Measurements from ENCODE around the gene CDC45. TPM values are rescaled to one million over a fixed set of nuclear protein-coding genes. Genes with fewer than 3 reads are reported as not detected.

Gene CDC45
- total and polyA plus RNA-seq, 2 of the 13 experiments (the other 11 are each of a cell fraction or from before 2014, with no cell fraction given) = 14.4 to 36.3 TPM

DNA sequence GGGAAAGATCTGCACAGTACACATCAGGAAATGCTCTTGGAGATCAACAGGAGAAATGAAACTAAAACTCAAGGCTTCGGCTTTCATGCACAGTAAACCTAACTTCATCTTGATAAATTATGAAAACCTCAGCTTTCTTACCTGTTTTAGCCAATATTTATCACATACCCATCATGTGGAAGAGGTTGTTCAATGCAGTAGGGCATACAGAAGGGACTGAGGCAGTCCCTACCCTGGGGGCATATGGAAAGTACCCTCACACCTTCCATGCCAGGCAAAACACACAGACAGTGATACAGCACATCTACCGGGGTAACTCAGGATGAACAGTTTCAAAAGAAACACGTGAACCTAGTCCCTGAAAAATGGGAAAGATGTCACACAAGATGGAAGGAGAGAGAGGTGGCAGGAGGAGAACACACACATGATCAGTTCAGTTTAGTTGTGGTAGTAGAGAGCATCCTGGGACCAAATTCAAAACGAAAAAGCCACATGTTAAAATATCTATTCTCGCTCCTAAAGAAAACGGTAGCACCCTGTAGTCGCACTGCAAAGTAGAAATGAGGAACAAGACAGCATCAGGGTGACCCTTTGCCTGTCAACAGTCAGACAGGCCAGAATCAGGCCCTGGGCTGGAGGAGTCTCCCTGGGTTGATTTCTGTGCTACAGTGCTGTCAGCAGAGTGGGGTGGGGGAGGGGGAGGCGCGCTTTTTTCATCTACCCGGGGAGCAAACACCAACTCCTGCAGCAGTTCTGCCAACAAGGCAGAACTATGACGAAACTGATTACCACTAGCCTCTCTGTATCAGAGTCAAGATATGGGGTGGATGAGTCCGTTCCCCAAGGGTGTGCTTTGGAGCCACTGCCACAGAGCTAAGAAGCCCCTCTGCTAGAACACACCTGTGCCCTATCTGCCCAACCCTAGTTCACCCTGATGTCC, 49.5 kb upstream of the CDC45 start:
- intact Hi-C loops (cut with micrococcal nuclease; ENCODE audit: unreplicated experiment) = loop anchor here (2.0 to 5.0 kb wide), 2 partner anchors 49 to 253 kb away; partner anchors contain the start of genes CDC45, SLC25A1 and UFD1
- BruUV-seq (replicated peaks) = no TSS peak
- TF ChIP-seq CCAR2 (optimal IDR thresholded peaks at IDR 0.05; ENCODE audit: low read depth, low read length) (no peak), SRY (CRISPR knock-in tag; IDR thresholded peaks at IDR 0.05) (no peak), U2AF1 (optimal IDR thresholded peaks at IDR 0.05; ENCODE audit: low read depth, low read length) (no peak), NFRKB (IDR thresholded peaks at IDR 0.05) (no peak), ZNF414 (CRISPR knock-in tag; IDR thresholded peaks at IDR 0.05) (0 out of 2 replicates have a peak, but pooled peaks have one; percentile 38), POLR2A (IDR thresholded peaks at IDR 0.05; ENCODE audit: insufficient read depth in 1 of 2, low read depth in 2 of 2, low read length in 2 of 2) (peak in 1 of 2 experiments; percentile 39; a peak in 2 of 4 replicates), ZNF263 (CRISPR knock-in tag; IDR thresholded peaks at IDR 0.05) (0 out of 2 replicates have a peak, but pooled peaks have one; percentile 10), ZNF598 (CRISPR knock-in tag; IDR thresholded peaks at IDR 0.05; ENCODE audit: borderline replicate concordance) (no peak), FOXA1 (IDR thresholded peaks at IDR 0.05) (no peak), FOXA1 (CRISPR knock-in tag; IDR thresholded peaks at IDR 0.05) (no peak), LCORL (IDR thresholded peaks at IDR 0.05) (no peak), LCORL (CRISPR knock-in tag; IDR thresholded peaks at IDR 0.05) (0 out of 2 replicates have a peak, but pooled peaks have one; percentile 5), MTA3 (CRISPR knock-in tag; IDR thresholded peaks at IDR 0.05) (no peak), POLR2G (IDR thresholded peaks at IDR 0.05; ENCODE audit: low read depth, low read length) (no peak), CENPX (CRISPR knock-in tag; IDR thresholded peaks at IDR 0.05) (no peak), TBX3 (IDR thresholded peaks at IDR 0.05; ENCODE audit: borderline replicate concordance) (no peak), SRSF4 (IDR thresholded peaks at IDR 0.05; ENCODE audit: low read depth, low read length, poor library complexity, severe bottlenecking) (no peak), GATAD1 (CRISPR knock-in tag; IDR thresholded peaks at IDR 0.05) (no peak), ZNF350 (CRISPR knock-in tag; IDR thresholded peaks at IDR 0.05; ENCODE audit: borderline replicate concordance, low read depth) (no peak)
- TF ChIP-seq, protein P1, sequence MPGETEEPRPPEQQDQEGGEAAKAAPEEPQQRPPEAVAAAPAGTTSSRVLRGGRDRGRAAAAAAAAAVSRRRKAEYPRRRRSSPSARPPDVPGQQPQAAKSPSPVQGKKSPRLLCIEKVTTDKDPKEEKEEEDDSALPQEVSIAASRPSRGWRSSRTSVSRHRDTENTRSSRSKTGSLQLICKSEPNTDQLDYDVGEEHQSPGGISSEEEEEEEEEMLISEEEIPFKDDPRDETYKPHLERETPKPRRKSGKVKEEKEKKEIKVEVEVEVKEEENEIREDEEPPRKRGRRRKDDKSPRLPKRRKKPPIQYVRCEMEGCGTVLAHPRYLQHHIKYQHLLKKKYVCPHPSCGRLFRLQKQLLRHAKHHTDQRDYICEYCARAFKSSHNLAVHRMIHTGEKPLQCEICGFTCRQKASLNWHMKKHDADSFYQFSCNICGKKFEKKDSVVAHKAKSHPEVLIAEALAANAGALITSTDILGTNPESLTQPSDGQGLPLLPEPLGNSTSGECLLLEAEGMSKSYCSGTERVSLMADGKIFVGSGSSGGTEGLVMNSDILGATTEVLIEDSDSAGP (CRISPR knock-in tag; IDR thresholded peaks at IDR 0.05; ENCODE audit: borderline replicate concordance) = peak; percentile 57; the same call in 1 of the 2 replicates
- TF ChIP-seq, protein P2, sequence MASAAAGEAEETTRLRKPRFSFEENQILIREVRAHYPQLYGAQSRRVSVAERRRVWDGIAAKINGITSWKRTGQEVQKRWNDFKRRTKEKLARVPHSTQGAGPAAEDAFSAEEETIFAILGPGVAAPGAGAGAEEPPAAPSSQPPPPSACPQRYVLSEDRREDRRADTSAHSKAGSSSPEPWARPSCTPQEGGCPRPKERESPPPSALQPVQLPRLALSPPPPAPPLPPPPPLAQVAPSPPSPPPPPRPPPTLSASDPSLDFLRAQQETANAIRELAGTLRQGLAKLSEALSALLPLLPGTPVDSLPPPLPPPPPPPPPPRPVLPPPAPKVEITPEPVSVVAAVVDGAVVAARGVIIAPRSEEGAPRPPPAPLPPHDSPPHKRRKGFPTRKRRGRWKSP (CRISPR knock-in tag; IDR thresholded peaks at IDR 0.05) = no peak

More for the DNA sequence above, 49.5 kb upstream of the CDC45 start:
- in situ Hi-C loops (cut with HindIII; ENCODE audit: extremely low pct_ligation_motif_present, low pct_unique_long_range_greater_than_20kb) = no loop called here
- Histone ChIP-seq H3K36me3 (replicated peaks in 1 of 2; ENCODE audit: control insufficient read depth in 1 of 2, insufficient read depth in 2 of 2, low read length in 2 of 2) (peaks cover 3 to 23% of the 10 kb centered on the region in 2 experiments; a peak in 4 of 5 replicates), H3K27ac (ENCODE audit: extremely low read length, insufficient read depth, low read length) (peak overlapping the region; percentile 87), H3K79me2 (ENCODE audit: insufficient read depth, low read length) (peaks cover 66% of the 10 kb centered on the region), H3K9ac (ENCODE audit: insufficient read depth, low read depth, low read length) (peak overlapping the region; percentile 92), H3K4me3 (replicated peaks in 1 of 3; ENCODE audit: insufficient read depth in 1 of 3, low read depth in 2 of 3, low read length in 3 of 3) (peak overlapping the region; percentile 86 to 91 (median 88)), H3K27me3 (ENCODE audit: control insufficient read depth in 1 of 2, insufficient read depth in 2 of 2, low read length in 2 of 2) (no peaks in the 10 kb centered on the region; a peak in 1 of 5 replicates), H3K4me1 (ENCODE audit: insufficient read depth, low read length) (peaks cover 53% of the 10 kb centered on the region), H3K4me2 (ENCODE audit: low read depth, low read length) (peak overlapping the region; percentile 98), H4K20me1 (ENCODE audit: insufficient read depth, low read length) (peaks cover 47% of the 10 kb centered on the region), H3K9me3 (ENCODE audit: low read length) (no peaks in the 10 kb centered on the region), H2AFZ (ENCODE audit: low read length) (no peak overlapping the region)
- WGBS (ENCODE audit: low lambda C conversion rate) = 7% methylated on average over 11 of the region's 12 CpGs
- CTCF ChIA-PET (ENCODE audit: low intra/inter-chr PET ratio, low total read pairs) = no interaction called here
- peak; percentile 3; the same call in 1 of the 3 replicates for ATAC-seq
- POLR2A ChIA-PET = interaction anchor here (2.1 kb wide), 1 partner anchor 49 kb away, joined by 12 read pairs; the partner anchor contains the start of genes CDC45 and UFD1
- peak; percentile 75 for DNase-seq (ENCODE audit: low spot score)
- FAIRE-seq = no peak

All from HepG2 (cell line).